GM19240 (cell line): Measurements from ENCODE around the gene MUC4.
"Not testable (repeated sequence)": the region's sequence is repeated elsewhere in the genome, so short reads cannot be mapped to it uniquely, and the experiment has no call there.

Experiments
- DNase-seq: peaks from one replicate; pipeline ENCODE4 v3.0.0; 2011; ENCODE audit warnings: low spot score; ENCODE audit not compliant: insufficient read length

MUC4 gene

DNA sequence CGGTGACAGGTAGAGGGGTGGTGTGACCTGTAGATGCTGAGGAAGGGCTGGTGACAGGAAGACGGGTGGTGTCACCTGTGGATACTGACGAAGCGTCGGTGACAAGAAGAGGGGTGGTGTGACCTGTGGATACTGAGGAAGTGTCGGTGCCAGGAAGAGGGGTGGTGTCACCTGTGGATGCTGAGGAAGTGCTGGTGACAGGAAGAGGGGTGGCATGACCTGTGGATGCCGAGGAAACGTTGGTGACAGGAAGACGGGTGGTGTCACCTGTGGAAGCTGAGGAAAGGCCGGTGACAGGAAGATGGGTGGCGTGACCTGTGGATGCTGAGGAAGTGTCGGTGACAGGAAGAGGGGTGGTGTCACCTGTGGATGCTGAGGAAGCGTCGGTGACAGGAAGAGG lies 27.7 kb downstream of the MUC4 start:
- DNase-seq: not testable (repeated sequence)

DNA sequence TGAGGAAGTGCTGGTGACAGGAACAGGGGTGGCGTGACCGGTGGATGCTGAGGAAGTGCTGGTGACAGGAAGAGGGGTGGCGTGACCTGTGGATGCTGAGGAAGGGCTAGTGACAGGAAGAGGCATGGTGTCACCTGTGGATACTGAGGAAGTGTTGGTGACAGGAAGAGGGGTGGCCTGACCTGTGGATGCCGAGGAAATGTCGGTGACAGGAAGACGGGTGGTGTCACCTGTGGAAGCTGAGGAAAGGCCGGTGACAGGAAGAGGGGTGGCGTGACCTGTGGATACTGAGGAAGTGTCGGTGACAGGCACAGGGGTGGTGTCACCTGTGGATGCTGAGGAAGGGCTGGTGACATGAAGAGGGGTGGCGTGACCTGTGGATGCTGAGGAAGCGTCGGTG lies 30.5 kb downstream of the MUC4 start:
- DNase-seq: not testable (repeated sequence)

DNA sequence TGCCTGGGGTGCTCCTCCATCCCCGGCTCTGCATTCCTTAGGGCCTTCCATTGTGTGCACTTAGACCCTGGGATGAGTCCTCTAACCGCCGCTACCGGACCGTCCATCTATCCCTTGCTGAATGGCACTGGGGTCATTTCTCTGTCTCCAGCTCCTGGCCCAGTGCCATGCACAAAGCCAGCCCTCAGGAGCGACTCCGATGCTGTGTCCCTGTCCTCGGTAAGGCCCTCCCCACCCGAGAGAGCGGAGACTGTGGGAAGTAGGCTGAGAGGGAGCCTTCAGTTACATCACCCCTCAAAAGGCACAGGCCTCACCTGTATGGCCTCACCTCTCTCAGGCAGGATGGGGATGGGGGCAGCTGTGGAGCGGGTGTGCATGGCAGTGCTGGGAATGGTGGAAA lies 33.8 kb downstream of the MUC4 start:
- DNase-seq: no peak

DNA sequence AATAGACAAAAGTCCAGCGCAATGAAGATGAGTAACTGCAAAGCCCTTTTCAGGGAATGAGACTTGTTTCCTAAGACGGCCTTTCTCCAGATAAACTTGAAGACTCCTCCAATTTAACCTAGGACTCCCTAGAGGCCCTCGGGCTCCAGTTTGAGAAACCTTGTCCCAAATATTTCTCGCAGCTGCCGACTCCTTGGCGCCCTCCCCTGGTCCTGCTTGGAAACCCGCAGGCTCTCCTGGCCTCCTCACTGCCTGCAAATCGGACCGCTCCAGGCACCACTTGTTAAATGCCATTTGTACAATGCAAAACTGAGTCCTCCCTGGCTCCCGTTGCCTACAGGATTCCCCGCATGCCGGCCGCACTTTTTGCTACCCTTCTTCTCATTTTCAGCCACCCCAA lies 36.8 kb downstream of the MUC4 start:
- no peak for DNase-seq

DNA sequence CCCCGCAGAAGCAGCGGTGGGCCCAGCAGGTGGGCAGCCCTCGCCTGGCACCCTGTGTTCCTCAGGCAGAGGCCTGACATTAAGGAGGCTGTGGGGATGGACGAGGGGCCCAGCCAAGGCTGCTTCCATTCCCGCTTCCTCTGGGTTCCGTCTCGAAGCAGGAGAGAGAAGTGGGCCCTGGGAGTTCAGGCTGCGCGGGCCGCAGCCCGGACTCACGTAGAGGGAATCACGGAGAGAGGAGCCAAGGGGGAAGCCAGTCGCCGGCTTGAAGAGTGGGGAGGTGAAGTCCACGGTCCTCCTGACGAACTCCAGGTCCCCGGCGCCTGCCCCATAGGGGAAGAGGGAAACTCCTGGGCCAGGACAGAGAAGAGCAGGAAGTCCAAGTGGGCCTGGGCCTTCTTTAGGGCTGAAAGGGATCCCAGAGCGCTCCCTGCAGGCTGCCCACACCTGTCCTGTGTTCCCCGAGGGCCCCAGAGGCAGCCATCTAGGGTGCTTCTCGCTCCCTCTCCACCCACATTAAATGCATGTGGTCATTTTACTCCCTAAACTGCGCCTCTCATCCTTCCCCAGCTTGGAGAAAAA lies 37.7 kb downstream of the MUC4 start:
- no peak for DNase-seq

DNA sequence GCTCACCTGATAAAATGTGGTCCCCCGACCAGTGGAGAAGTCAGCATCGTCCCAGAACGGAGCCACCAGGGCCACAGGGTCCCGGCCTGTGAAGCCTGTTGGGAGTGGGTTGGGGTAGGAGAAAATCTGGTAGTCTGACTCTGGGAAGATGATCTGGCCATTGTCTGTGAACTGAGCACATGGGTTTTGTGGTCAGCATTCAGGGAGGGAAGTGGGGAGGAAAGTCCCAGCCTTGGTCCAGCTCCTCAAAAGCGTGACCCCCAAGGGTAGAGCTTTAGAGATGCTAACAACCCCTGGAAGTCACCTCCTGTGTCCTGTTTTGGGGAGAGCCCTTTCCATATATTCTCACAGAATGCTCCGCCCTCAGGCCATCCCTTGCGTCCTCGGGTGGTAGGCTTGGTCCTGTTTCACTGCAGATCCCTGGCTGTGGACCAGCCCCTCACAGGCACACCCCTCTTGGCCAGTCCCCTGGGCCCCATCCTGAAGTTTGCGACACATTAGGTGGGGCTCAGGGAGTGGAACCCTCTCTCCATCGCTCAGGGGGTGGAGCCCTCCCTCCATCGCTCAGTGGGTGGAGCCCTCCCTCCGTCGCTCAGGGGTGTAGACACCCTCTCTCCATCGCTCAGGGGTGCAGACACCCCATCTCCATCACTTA lies 40.0 kb downstream of the MUC4 start:
- no peak for DNase-seq

DNA sequence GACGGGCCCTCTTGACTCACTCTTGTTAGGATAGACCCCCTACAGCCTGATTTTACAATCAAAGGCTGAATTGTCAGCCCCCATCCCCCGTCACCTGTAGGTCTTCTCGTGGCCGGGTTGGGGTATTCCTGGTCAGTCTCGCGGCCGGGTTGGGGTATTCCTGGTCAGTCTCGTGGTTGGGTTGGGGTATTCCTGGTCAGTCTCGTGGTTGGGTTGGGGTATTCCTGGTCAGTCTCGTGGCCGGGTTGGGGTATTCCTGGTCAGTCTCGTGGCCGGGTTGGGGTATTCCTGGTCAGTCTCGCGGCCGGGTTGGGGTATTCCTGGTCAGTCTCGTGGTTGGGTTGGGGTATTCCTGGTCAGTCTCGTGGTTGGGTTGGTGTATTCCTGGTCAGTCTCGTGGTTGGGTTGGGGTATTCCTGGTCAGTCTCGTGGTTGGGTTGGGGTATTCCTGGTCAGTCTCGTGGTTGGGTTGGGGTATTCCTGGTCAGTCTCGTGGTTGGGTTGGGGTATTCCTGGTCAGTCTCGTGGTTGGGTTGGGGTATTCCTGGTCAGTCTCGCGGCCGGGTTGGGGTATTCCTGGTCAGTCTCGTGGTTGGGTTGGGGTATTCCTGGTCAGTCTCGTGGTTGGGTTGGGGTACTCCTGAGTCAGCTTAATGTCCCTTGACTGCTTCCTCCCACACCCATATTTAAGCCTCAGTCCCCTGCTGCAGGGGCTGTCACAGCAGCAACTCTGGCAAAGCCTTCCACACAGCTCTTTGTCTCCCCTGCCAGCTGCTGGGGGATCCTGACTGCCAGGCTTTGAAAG lies 40.7 kb downstream of the MUC4 start:
- DNase-seq: not testable (repeated sequence)

DNA sequence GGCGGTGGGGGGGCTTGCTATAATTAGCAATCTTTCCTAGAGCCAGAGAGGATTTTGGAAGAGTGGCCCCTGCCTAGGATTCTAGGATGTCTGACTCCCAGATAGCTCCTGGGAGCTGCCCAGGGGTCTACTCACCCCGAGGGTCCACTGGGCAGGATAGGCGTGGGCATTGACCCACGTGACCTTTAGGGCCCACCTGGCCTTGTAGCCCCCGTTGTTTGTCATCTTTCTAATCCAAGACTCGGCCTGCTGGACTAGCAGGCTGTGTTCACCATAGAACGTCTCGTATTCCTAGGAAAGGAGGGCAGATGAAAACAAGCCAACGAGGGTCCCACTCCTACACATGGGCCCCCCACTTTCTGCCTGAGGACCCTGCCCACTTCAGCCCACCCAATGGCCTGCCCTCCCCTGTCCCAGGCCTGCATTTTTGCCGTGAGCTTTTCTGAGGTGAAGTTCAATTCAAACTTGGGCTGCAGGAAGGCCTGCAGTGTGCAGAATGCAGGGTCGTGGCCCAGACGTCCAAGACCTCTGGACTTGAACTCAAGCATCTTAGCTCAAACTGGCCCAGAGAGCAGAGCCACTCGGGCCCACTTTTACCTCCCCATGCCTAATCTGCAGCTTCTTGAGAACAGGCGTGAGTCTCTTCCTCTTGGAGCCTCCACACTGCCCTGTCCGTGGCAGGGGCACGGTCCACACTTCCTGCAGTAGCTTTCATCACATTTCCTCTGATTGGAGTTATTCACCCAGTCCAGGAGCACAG lies 41.5 kb downstream of the MUC4 start:
- DNase-seq: no peak

DNA sequence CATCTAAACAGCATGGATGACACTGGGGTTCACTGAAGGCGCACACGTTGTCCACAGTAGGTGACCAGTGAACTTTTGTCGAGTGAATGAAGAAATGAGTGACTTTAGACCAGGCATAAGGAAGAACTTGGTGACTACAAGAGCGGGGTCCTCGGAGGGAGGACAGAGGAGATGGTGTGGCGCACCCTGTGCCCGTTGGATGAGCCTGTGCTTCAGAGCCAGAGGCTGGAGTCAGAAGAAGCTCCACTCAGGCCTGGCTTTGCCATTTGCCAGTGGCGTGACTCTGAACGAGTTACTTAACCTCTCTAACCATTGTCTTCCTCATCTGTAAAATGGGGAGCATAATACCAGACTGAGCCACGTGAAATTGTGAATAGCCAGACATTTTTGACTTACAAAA lies 42.2 kb downstream of the MUC4 start:
- DNase-seq: no peak

DNA sequence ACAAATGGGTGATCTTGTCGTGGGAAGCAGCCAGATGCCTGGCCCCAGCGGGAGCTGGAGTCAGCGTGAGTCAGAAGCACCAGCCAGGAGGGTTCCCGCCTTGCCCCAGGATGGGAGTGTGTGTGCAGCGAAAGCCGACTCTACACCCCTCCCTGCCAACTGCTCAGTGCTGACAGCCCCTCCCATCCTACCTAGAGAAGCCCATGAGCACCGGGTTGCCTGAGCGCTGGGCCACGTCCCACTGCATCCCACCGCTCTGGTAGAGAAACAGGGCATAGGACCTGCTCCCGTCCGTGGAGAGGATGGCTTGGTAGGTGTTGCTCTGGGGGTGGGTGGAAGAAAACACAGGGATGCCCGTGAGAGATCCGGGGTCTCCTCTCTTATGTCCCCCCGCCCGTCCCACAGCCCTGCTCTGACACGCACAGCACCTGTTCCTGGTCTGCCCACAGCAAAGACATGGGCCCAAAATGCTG lies 42.9 kb downstream of the MUC4 start:
- DNase-seq: no peak

DNA sequence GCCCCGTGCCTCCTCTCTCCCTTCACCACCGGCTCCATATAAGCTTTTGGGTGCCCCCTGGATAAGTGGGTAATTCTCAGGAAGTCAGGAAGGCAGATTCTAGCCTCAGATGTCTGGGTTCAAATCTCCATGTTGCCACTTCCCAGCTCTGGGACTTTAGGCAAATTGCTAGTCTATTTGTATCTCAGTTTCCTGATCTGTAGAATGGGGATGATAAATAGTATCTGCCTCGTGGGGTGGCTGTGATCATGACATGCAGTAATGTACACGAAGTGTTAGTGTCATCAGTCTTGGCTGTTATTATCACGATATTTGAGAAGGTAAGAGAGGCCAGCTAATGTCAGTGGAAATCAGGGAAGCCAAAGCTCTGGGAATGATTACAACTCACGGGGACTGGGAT lies 43.3 kb downstream of the MUC4 start:
- DNase-seq: no peak

DNA sequence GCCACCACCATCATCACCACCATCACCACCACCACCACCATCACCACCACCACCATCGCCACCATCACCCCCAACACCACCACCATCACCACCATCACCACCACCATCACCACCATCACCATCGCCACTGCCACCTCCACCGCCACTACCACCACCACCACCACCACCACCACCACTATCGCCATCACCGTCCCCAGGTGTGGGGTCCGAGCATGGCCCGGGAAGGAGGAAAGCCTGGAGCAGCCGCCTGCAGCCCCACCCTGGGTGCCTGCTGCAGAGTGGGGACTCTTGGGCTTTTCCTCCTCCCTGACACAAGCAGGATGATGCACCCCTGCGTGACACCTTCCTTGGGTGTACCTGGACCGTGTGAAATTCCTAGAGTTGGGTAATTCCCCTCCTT lies 43.9 kb downstream of the MUC4 start:
- DNase-seq: no peak

DNA sequence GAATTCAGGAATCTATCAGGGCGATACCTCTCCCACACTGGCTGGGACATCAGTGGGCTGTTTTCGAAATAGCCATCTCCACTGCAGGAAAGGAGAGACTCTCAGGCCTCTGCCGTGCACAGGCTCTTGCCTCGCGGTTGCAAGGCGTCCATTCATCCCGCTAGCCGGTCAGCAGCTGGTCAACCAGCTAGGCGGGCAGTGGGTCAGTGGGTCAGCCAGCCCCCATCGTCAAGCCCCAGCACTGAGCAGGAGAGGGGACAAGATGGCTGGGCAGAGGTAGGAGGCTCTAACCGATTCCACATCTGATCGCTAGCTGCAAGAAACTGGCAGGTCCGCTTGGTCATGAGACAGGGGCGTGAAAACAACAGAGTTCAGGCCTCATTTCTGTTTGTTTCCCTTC lies 45.1 kb downstream of the MUC4 start:
- DNase-seq: no peak

DNA sequence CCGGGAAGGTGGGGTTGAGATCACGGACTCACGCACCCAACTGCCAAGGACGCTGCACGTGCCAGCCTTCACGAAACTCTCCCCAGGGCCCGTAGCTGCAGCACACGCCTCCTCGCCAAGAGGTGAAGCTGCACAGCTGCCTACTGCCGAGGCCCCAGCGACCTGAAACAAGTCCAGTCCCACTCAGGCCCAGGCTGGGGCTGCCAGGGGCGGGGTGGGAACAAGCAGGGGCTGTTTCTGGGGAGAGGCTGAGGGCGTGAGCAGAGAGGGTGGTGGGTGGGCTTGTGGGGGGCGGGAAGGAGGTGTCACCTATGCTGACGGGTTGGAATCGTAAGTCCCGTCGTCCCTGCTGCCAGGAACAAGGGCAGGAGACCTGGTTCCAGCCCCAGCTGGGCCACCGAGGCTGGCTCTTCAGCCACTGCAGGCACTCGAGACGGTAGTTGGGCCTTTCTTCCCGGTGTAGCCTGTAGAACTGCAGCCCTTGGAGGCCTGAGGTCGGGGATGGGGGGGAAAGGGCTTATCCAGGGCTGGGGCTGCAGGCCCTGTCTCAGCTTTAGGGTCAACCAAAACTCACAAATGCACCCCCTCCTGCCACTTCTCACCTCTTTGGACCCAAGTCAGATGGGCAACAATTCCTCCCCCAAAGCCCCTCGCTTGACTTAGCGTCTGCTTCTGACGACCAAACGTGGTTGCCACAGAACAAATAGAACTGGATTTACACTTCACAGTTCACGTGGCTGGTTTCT lies 46.6 kb downstream of the MUC4 start:
- no peak for DNase-seq

DNA sequence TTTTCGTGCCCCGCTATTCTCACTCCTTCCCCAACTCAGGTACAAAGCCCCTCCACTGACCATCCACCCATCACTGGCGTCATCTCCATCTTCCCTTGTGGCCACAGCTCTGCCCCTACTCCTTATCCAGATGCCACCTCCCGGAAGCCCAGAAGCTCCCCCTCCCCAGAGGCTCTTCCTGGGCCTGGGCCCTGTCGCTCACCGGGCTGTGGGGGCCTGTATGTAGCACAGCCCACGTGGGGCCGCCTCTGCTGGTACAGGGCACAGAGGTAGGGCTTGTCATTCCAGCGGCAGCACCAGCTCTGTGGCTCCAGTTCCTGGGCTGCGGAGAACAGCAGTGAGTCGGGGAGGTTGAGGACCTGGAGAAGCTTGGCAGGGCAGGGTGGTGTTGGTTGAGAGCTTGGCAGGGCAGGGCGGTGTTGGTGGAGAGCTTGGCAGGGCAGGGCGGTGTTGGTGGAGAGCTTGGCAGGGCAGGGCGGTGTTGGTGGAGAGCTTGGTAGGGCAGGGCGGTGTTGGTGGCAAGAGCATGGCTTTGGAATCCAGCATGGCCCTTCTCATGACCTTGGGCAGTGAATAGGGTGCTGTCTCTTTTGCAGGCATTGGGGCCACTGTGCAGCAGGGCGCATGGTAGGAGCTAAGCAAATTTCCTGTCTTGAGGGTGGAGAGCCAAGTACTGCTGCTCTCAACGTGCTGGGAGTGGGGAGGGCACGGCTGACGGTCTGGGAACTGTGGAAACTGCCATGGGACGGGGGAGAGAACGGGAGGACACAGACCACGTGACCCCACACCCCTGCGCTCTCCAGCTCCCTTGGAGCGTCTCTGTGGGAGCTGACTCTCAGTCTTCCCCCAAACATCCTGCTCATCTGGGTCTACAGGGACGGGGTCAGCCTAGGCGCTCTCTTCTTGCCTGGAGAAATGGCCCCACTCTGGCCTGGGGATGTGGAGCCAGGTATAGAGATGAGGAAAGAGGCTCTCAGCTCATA lies 47.6 kb downstream of the MUC4 start:
- DNase-seq: no peak

DNA sequence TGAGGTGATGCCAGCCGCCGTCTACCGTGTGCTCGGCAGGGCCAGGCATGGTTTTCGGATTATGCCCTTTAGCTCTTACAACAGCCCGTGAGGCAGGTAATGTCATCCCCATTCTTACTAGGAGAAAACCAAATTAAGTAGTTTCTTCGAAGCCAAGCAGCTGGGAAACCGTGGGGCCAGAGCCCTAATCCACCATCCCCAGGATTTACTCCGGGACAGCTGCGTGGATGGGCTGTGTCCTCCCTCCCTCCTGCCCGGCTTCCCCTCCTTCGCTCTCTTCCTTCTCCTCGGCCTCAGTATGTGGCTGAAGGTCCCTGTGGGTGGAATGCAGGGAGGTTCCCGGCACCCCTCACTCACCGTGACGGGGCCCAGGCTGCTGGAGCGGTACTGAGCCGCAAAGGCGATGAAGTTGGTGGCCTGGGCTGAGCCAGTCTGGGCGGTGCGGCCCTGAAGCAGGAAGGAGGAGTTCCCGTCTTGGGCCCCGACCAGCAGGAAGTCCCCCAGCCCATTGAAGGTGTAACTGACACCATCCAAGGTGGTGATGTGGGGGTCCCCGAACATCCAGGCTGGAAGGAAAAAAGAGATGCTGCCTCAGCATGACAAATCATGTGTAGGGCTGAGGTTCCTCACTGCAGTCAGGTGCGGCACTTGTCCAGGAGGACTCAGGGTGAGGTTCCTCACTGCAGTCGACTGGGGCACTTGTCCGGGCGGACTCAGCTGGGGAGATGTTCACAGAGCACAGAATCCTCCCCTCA lies 48.5 kb downstream of the MUC4 start:
- DNase-seq: no peak

DNA sequence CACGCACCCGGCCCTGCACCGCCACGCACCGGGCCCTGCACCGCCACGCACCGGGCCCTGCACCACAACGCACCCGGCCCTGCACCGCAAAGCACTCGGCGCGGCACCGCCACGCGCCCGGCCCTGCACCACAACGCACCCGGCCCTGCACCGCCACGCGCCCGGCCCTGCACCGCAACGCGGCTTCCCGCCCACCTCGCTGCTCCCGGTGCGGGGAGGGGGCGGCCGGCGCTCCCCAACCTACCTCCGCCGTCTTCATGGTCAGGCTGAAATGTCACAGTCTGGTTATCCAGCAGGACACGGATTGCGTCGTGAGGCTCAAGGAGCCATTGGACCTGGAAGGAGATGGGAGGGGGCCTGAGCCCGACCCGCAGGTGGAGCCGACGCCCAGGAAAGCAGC lies 49.1 kb downstream of the MUC4 start:
- DNase-seq: no peak

DNA sequence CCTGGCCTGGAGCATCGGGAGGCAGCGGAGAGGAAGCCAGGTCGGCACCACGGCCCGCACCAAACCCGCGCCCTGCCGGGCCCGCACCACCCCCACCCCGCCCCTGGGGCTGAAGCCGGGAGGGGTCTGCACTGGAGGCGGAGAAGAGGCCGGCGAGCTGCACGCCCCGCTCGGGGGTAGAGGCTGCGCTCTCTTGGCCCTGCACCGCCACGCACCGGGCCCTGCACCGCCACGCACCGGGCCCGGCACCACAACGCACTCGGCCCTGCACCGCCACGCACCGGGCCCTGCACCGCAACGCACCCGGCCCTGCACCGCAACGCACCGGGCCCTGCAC lies 49.5 kb downstream of the MUC4 start:
- DNase-seq: no peak

DNA sequence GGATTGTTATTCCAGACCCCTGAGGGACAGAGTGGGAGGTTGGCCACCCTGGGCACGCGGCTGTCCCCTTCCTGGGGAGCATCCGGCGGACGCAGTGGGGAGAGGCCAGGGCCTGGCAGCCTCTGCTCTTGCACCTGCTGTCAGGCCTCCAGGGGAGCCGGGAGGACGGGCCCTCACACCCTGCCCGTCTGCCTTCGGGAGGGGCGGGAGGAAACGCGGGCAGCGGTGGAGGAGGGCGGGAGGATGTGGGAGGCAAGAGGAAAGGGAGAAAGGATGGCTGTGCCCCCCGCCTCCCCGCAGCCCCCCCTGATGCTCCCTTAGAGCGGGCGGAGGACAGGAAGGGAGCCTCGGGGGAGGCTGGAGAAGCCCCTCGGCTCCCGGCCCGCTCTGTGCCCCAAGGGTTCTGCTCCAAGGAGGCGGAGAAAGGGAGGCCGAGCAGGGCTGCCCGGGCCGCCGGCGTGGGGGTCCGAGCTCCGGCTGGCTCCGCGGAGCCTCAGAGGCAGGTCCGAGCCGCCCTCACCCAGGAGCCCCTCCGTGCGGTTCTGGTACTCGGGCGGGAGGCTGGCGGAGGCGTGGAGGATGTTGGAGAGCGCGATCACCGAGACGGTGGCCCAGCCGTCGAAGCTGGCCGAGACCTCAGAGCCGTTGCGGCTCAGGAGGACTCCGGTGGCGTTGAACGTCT lies 50.0 kb downstream of the MUC4 start:
- DNase-seq: no peak
